Neural cell (in vitro differentiated cells): ENCODE data around the gene WDR89. TPM values are rescaled to one million over a fixed set of nuclear protein-coding genes. Genes with fewer than 3 reads are reported as not detected.

ENCODE experiments used
- H2AFZ ChIP-seq: fragments of 200-600, 300-800 bp; sonication (generic), shearing (Covaris generic); 2 replicates; pipeline ENCODE4 v1.6.0; 2014; ENCODE audit warnings: low read depth, mild to moderate bottlenecking, antibody characterized with exemption, low read length, moderate library complexity
- H3F3A ChIP-seq: fragments of 200-600 bp; shearing (Covaris generic); 2 replicates; pipeline ENCODE4 v1.6.1; 2016; ENCODE audit warnings: mild to moderate bottlenecking, moderate library complexity, mixed read lengths, antibody characterized with exemption, low read length; ENCODE audit not compliant: insufficient read depth, poor library complexity, severe bottlenecking
- H3K27ac ChIP-seq: fragments of 200-600, 300-800 bp; sonication (generic), shearing (Covaris generic); 2 replicates; pipeline ENCODE4 v1.5.1; 2014; ENCODE audit warnings: mild to moderate bottlenecking, low read length, moderate library complexity
- H3K27me3 ChIP-seq: fragments of 300-800, 200-600 bp; sonication (generic), shearing (Covaris generic); 2 replicates; pipeline ENCODE4 v1.6.0; 2014; ENCODE audit warnings: mild to moderate bottlenecking, low read depth, low read length, moderate library complexity; ENCODE audit not compliant: insufficient read depth
- H3K36me3 ChIP-seq: fragments of 300-800, 200-600 bp; sonication (generic), shearing (Covaris generic); 2 replicates; pipeline ENCODE4 v1.5.1; 2014; ENCODE audit warnings: mild to moderate bottlenecking, antibody characterized with exemption, low read length, moderate library complexity; ENCODE audit not compliant: insufficient read depth
- H3K4me2 ChIP-seq: fragments of 300-800, 200-600 bp; sonication (generic), shearing (Covaris generic); 2 replicates; pipeline ENCODE4 v1.6.0; 2014; ENCODE audit warnings: mild to moderate bottlenecking, low read length
- H3K4me3 ChIP-seq: fragments of 300-800, 200-600 bp; sonication (generic), shearing (Covaris generic); 2 replicates; pipeline ENCODE4 v1.5.1; 2014; ENCODE audit warnings: mild to moderate bottlenecking, low read length, moderate library complexity
- H3K79me2 ChIP-seq: fragments of 200-600 bp; shearing (Covaris generic); replicated peaks from 2 replicates; pipeline ENCODE4 v1.6.0; 2014; ENCODE audit warnings: mild to moderate bottlenecking, low read length, moderate library complexity; ENCODE audit not compliant: insufficient read depth
- H3K9ac ChIP-seq: fragments of 300-800, 200-600 bp; sonication (generic), shearing (Covaris generic); 2 replicates; pipeline ENCODE4 v1.6.1; 2016; ENCODE audit warnings: mild to moderate bottlenecking, low read length, mixed read lengths
- H3K9me2 ChIP-seq: fragments of 200-600 bp; shearing (Covaris generic); 2 replicates; pipeline ENCODE4 v1.6.1; 2016; ENCODE audit warnings: mild to moderate bottlenecking, low read length, mixed read lengths; ENCODE audit not compliant: insufficient read depth
- H3K9me3 ChIP-seq: fragments of 200-600, 300-800 bp; sonication (generic), shearing (Covaris generic); 2 replicates; pipeline ENCODE4 v1.6.1; 2016; ENCODE audit warnings: mild to moderate bottlenecking, mixed run types, low read length, moderate library complexity, mixed read lengths
- H4K20me1 ChIP-seq: fragments of 200-600 bp; shearing (Covaris generic); 2 replicates; pipeline ENCODE4 v1.6.1; 2016; ENCODE audit warnings: mild to moderate bottlenecking, mixed run types; ENCODE audit not compliant: insufficient read depth
- EP300 ChIP-seq: fragments of 450-650 bp; conservative IDR thresholded peaks from 2 replicates; pipeline ENCODE4 v1.6.1; 2014; ENCODE audit warnings: antibody characterized with exemption, mild to moderate bottlenecking, moderate library complexity; ENCODE audit not compliant: poor library complexity, severe bottlenecking
- EZH2 ChIP-seq: fragments of 200-600, 300-800 bp; shearing (Covaris generic), sonication (generic); IDR thresholded peaks from 2 replicates; pipeline ENCODE4 v1.6.1; 2014; ENCODE audit warnings: antibody characterized with exemption, low read length, borderline replicate concordance, mild to moderate bottlenecking; ENCODE audit not compliant: insufficient read depth, poor library complexity, severe bottlenecking
- MXI1 ChIP-seq: fragments of 450-650 bp; conservative IDR thresholded peaks from 2 replicates; pipeline ENCODE4 v1.6.1; 2014; ENCODE audit warnings: antibody characterized with exemption, mild to moderate bottlenecking; ENCODE audit not compliant: poor library complexity, severe bottlenecking
- POLR2AphosphoS5 ChIP-seq: IDR thresholded peaks from 2 replicates; pipeline ENCODE4 v1.6.1; 2012
- RAD21 ChIP-seq: fragments of 450-650 bp; conservative IDR thresholded peaks from 2 replicates; pipeline ENCODE4 v1.6.1; 2014; ENCODE audit warnings: antibody characterized with exemption, mild to moderate bottlenecking, moderate library complexity
- SMC3 ChIP-seq: fragments of 450-650 bp; conservative IDR thresholded peaks from 2 replicates; pipeline ENCODE4 v1.6.1; 2014; ENCODE audit warnings: antibody characterized with exemption, mild to moderate bottlenecking, moderate library complexity; ENCODE audit not compliant: poor library complexity
- TAF1 ChIP-seq: IDR thresholded peaks from 2 replicates; pipeline ENCODE4 v1.6.1; 2012; ENCODE audit warnings: low read depth
- polyA plus RNA-seq: library from polyadenylated mRNA; depleted of rRNA; stranded (reverse); fragments of >200 nt; gene quantifications from 2 replicates; pipeline ENCODE4 v1.2.3, GENCODE V29; 2014
- TF ChIP-seq, protein P1 (sequence below): IDR thresholded peaks from 2 replicates; pipeline ENCODE4 v1.6.1; 2012; ENCODE audit warnings: borderline replicate concordance
- TF ChIP-seq, protein P2 (sequence below): fragments of 450-650 bp; IDR thresholded peaks from 2 replicates; pipeline ENCODE4 v1.5.1; 2014; ENCODE audit warnings: antibody characterized with exemption, mild to moderate bottlenecking, moderate library complexity; ENCODE audit not compliant: poor library complexity, severe bottlenecking

Gene WDR89
- polyA plus RNA-seq, 1 donor from 2014 or later = 15.3 TPM

DNA sequence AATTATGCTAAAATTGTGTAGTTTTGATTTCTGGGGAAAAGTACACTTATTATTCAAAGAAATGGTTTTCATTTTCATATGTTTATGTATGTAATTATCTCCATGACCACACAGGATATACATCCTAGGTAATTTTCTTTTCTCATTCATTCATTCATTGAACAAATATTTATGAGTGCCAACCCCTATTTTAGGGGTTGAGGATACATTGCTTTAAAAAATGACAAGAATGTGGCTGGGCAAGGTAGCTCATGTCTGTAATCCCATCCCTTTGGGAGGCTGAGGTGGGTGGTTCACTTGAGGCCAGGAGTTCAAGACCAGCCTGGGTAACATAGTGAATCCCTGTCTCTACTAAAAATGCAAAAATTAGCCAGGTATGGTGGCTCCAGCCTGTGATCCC is 45.3 kb upstream of the WDR89 start:
- no peak overlapping the region for H3K4me3 ChIP-seq
- no peak overlapping the region for H3K27ac ChIP-seq
- no peaks in the 10 kb centered on the region for H3K9me2 ChIP-seq
- TF ChIP-seq TAF1 (no peak), POLR2AphosphoS5 (no peak), EP300 (no peak), EZH2 (no peak), RAD21 (no peak), SMC3 (no peak), MXI1 (no peak)
- TF ChIP-seq, protein P1, sequence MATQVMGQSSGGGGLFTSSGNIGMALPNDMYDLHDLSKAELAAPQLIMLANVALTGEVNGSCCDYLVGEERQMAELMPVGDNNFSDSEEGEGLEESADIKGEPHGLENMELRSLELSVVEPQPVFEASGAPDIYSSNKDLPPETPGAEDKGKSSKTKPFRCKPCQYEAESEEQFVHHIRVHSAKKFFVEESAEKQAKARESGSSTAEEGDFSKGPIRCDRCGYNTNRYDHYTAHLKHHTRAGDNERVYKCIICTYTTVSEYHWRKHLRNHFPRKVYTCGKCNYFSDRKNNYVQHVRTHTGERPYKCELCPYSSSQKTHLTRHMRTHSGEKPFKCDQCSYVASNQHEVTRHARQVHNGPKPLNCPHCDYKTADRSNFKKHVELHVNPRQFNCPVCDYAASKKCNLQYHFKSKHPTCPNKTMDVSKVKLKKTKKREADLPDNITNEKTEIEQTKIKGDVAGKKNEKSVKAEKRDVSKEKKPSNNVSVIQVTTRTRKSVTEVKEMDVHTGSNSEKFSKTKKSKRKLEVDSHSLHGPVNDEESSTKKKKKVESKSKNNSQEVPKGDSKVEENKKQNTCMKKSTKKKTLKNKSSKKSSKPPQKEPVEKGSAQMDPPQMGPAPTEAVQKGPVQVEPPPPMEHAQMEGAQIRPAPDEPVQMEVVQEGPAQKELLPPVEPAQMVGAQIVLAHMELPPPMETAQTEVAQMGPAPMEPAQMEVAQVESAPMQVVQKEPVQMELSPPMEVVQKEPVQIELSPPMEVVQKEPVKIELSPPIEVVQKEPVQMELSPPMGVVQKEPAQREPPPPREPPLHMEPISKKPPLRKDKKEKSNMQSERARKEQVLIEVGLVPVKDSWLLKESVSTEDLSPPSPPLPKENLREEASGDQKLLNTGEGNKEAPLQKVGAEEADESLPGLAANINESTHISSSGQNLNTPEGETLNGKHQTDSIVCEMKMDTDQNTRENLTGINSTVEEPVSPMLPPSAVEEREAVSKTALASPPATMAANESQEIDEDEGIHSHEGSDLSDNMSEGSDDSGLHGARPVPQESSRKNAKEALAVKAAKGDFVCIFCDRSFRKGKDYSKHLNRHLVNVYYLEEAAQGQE = no peak
- TF ChIP-seq, protein P2, sequence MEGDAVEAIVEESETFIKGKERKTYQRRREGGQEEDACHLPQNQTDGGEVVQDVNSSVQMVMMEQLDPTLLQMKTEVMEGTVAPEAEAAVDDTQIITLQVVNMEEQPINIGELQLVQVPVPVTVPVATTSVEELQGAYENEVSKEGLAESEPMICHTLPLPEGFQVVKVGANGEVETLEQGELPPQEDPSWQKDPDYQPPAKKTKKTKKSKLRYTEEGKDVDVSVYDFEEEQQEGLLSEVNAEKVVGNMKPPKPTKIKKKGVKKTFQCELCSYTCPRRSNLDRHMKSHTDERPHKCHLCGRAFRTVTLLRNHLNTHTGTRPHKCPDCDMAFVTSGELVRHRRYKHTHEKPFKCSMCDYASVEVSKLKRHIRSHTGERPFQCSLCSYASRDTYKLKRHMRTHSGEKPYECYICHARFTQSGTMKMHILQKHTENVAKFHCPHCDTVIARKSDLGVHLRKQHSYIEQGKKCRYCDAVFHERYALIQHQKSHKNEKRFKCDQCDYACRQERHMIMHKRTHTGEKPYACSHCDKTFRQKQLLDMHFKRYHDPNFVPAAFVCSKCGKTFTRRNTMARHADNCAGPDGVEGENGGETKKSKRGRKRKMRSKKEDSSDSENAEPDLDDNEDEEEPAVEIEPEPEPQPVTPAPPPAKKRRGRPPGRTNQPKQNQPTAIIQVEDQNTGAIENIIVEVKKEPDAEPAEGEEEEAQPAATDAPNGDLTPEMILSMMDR = no peak
- H3F3A ChIP-seq = no peaks in the 10 kb centered on the region
- H3K36me3 ChIP-seq = no peaks in the 10 kb centered on the region
- no peaks in the 10 kb centered on the region for H3K27me3 ChIP-seq
- no peak overlapping the region for H2AFZ ChIP-seq
- H3K4me2 ChIP-seq = no peak overlapping the region
- no peaks in the 10 kb centered on the region for H3K9me3 ChIP-seq
- no peaks in the 10 kb centered on the region for H4K20me1 ChIP-seq
- no peaks in the 10 kb centered on the region for H3K79me2 ChIP-seq
- H3K9ac ChIP-seq = no peak overlapping the region

DNA sequence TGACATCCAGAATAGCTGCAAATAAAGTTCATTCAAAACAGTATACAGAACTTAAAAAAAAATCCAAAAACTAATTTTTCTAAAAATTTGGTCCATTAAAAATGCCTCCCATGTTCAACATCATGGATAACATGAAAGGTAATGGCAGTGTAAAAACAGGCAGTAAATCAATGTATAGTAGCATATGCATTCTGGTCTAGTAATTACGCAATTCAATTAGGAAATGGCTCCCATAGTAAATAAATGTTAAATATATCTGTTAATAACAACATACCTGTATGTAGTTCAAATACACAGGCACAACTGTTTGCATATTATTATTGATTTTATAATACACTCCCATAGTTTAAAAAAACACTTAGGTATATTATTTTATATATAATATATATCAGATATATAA is 43.7 kb upstream of the WDR89 start:
- TF ChIP-seq EP300 = no peak
- TF ChIP-seq MXI1 = no peak
- no peak for TF ChIP-seq EZH2
- no peak for TF ChIP-seq SMC3
- TF ChIP-seq, protein P1 = no peak
- TF ChIP-seq TAF1 = no peak
- no peak for TF ChIP-seq RAD21
- TF ChIP-seq, protein P2 = no peak
- TF ChIP-seq POLR2AphosphoS5 = no peak
- no peak overlapping the region for H3K4me3 ChIP-seq
- no peaks in the 10 kb centered on the region for H3K9me2 ChIP-seq

More for the DNA sequence above, 43.7 kb upstream of the WDR89 start:
- Histone ChIP-seq H3F3A (no peaks in the 10 kb centered on the region), H3K27me3 (no peaks in the 10 kb centered on the region), H3K79me2 (no peaks in the 10 kb centered on the region), H3K36me3 (no peaks in the 10 kb centered on the region), H3K9me3 (no peaks in the 10 kb centered on the region), H4K20me1 (no peaks in the 10 kb centered on the region), H3K4me2 (no peak overlapping the region), H2AFZ (no peak overlapping the region), H3K27ac (no peak overlapping the region), H3K9ac (no peak overlapping the region)
